ENCODE measurements around the gene CALD1.

The CALD1 gene

GRCh38 chr7:134747326-134747725 is 32.1 kb upstream of the CALD1 start:
- no peak overlapping the region for H3K4me3 ChIP-seq (replicated peaks; ENCODE audit: low read depth, low read length)
- no peak for TF ChIP-seq CTCF (IDR thresholded peaks at IDR 0.05; ENCODE audit: low read length, missing control alignments)
- DNase-seq (ENCODE audit: low read depth) = peak; percentile 21

DNA sequence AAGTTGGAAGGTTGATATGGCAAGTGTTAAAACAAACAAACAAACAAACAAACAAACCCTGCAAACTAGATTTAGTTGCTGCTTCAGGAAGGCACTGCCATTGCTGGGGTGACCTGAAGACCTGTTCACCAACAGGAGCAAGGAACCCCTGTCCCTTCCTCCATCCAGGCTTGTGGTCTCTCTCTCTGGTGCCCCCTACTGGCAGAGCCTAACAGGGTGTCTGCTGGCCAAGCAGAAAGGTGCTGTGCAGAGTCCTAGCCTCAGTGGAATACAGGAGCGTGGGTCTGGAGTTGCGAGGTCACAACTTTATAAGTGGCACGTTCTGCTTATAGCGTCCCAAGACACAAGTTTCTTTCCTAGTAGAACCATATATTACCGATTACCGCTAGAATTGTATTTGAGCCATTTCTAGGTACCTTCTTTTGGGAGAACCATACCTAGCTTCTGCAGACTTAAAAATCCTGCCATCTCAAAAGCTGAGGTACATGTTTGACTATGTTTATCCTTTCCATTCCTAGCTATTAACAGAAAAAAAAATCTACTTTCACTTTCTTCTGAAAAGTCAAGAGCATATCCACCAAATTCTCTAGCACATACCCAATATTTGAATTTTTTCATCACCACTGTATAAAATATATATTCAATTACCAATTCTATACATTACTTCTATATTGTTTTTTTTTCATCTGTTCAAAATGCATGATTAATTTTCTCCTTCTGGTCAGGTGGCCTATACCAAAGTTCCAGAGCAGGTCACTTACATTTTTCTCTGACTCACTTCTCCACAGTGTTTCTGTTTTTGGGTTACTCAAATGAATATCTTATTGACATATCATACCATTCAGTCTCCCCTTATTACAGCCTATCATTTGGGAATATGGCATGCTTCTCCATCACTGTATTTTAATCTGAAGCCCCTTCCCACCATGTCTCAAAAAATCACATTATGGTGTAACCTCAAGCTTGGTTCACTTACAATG is 29.1 kb upstream of the CALD1 start:
- DNase-seq (ENCODE audit: low read depth) = peak; percentile 55

GRCh38 chr7:134752006-134752760 is 27.3 kb upstream of the CALD1 start:
- no peak for TF ChIP-seq CTCF (IDR thresholded peaks at IDR 0.05; ENCODE audit: low read length, missing control alignments)
- no peak overlapping the region for H3K4me3 ChIP-seq (replicated peaks; ENCODE audit: low read depth, low read length)
- peak; percentile 70 for DNase-seq (ENCODE audit: low read depth)

More for the DNA sequence above, 29.1 kb upstream of the CALD1 start:
- no peak overlapping the region for H3K4me3 ChIP-seq (replicated peaks; ENCODE audit: low read depth, low read length)
- TF ChIP-seq CTCF (IDR thresholded peaks at IDR 0.05; ENCODE audit: low read length, missing control alignments) = peak; percentile 79

- no peak overlapping the region for H3K4me3 ChIP-seq (replicated peaks; ENCODE audit: low read depth, low read length)
- peak; percentile 57 for DNase-seq (ENCODE audit: low read depth)
- peak; percentile 79 for TF ChIP-seq CTCF (IDR thresholded peaks at IDR 0.05; ENCODE audit: low read length, missing control alignments)
Measured at GRCh38 chr7:134755422-134756022, 23.9 kb upstream of the CALD1 start.

DNA sequence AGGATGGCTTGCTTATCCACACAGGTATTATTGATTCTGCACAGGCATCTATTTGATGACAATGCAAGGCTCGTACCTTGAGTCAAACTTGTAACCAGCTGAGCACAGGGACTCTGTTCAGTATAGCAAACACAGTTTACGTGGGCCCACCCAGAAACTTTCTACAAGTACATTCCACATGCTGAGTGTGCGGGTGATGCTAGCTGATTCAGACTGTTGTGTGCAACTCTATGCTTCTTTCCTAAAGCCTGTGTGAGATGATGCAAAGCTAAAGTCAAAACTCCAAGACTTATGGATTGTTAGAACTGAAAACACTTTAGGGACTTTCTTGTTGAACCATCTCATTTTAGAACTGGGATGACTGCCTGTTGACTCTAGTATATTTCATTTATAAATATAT is 21.5 kb upstream of the CALD1 start:
- peak; percentile 16 for DNase-seq (ENCODE audit: low read depth)
- no peak for TF ChIP-seq CTCF (IDR thresholded peaks at IDR 0.05; ENCODE audit: low read length, missing control alignments)
- no peak overlapping the region for H3K4me3 ChIP-seq (replicated peaks; ENCODE audit: low read depth, low read length)

DNA sequence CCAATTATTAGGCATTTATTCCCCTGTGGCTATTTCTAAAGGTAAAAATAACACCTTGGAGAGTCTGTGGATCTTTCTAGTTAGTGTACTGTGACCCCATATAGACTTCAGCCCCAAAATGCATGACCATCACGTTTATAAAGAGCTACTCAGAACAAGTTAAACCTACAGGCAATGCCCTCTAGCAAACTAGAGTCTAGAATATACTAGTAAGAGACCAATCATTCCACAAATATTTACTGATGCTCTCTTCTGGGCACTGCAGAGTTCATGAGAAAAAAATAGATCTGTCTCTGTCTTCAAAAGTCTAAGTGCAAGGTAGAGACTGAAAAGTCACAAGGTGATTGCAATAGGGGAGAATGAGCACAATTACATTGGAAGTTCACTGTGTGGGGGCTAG is 20.5 kb upstream of the CALD1 start:
- no peak for TF ChIP-seq CTCF (IDR thresholded peaks at IDR 0.05; ENCODE audit: low read length, missing control alignments)
- H3K4me3 ChIP-seq (replicated peaks; ENCODE audit: low read depth, low read length) = no peak overlapping the region
- DNase-seq (ENCODE audit: low read depth) = no peak
